GM23338 (cell line): Measurements from ENCODE around the gene CCL17. TPM values are rescaled to one million over a fixed set of nuclear protein-coding genes. Genes with fewer than 3 reads are reported as not detected.

ENCODE experiments used
- ATAC-seq: fragments of 200-7000 bp; cut with Tn5 transposase; 3 replicates; pipeline ENCODE4 v1.9.1; 2020
- DNase-seq: peaks from one replicate; pipeline ENCODE4 v3.0.0-alpha.2; 2015; ENCODE audit warnings: low spot score
- H2AFZ ChIP-seq: fragments of 200-600 bp; sonication (generic); 2 replicates; pipeline ENCODE4 v1.8.0; 2016; ENCODE audit warnings: antibody characterized with exemption, mild to moderate bottlenecking, moderate library complexity
- H3F3A ChIP-seq: fragments of 200-600 bp; sonication (generic); replicated peaks from 2 replicates; pipeline ENCODE4 v1.8.0; 2017; ENCODE audit warnings: antibody characterized with exemption, mixed run types, low read depth
- H3K27ac ChIP-seq: fragments of 200-600 bp; sonication (generic); 2 replicates; pipeline ENCODE4 v1.6.1; 2016; ENCODE audit warnings: low read depth
- H3K27me3 ChIP-seq: fragments of 200-600 bp; sonication (generic); 2 replicates; pipeline ENCODE4 v1.8.0; 2016; ENCODE audit warnings: mild to moderate bottlenecking, mixed run types, moderate library complexity; ENCODE audit not compliant: insufficient read depth
- H3K36me3 ChIP-seq: fragments of 200-600 bp; sonication (generic); 2 replicates; pipeline ENCODE4 v1.8.0; 2016; ENCODE audit warnings: mild to moderate bottlenecking; ENCODE audit not compliant: insufficient read depth
- H3K4me1 ChIP-seq: fragments of 200-600 bp; sonication (generic); 2 replicates; pipeline ENCODE4 v1.8.0; 2016; ENCODE audit warnings: mild to moderate bottlenecking, moderate library complexity; ENCODE audit not compliant: insufficient read depth
- H3K4me2 ChIP-seq: fragments of 200-600 bp; sonication (generic); 2 replicates; pipeline ENCODE4 v1.7.1; 2017; ENCODE audit warnings: mixed run types
- H3K4me3 ChIP-seq: fragments of 200-600 bp; sonication (generic); 2 replicates; pipeline ENCODE4 v1.6.1; 2016; ENCODE audit warnings: mixed run types
- H3K79me2 ChIP-seq: fragments of 200-600 bp; sonication (generic); replicated peaks from 2 replicates; pipeline ENCODE4 v1.8.0; 2017; ENCODE audit warnings: mild to moderate bottlenecking; ENCODE audit not compliant: insufficient read depth
- H3K9me2 ChIP-seq: fragments of 200-600 bp; sonication (generic); 2 replicates; pipeline ENCODE4 v1.8.0; 2017; ENCODE audit not compliant: insufficient read depth
- H4K20me1 ChIP-seq: fragments of 200-600 bp; sonication (generic); replicated peaks from 2 replicates; pipeline ENCODE4 v1.8.0; 2017; ENCODE audit warnings: mild to moderate bottlenecking; ENCODE audit not compliant: insufficient read depth
- H3K27ac Mint-ChIP-seq: 2 replicates; pipeline ENCODE4 v1.8.0; 2020; ENCODE audit warnings: inconsistent platforms, mild to moderate bottlenecking, moderate library complexity, mixed read lengths
- H3K27me3 Mint-ChIP-seq: 3 replicates; pipeline ENCODE4 v1.8.0; 2022; ENCODE audit warnings: low read depth, mild to moderate bottlenecking, moderate library complexity, mixed read lengths, inconsistent platforms; ENCODE audit not compliant: insufficient read depth, poor library complexity
- H3K36me3 Mint-ChIP-seq: 3 replicates; pipeline ENCODE4 v1.8.0; 2021; ENCODE audit warnings: low read depth, mild to moderate bottlenecking, inconsistent platforms, moderate library complexity, mixed read lengths
- H3K4me1 Mint-ChIP-seq: 3 replicates; pipeline ENCODE4 v1.8.0; 2020; ENCODE audit warnings: mild to moderate bottlenecking, inconsistent platforms, mixed read lengths
- H3K4me3 Mint-ChIP-seq: 3 replicates; pipeline ENCODE4 v1.8.0; 2021; ENCODE audit warnings: moderate library complexity, mild to moderate bottlenecking, inconsistent platforms, mixed read lengths
- H3K9me3 Mint-ChIP-seq: 3 replicates; pipeline ENCODE4 v1.8.0; 2020; ENCODE audit warnings: moderate library complexity, mild to moderate bottlenecking, inconsistent platforms, mixed read lengths
- CREB1 ChIP-seq: fragments of 250-450 bp; sonication (Bioruptor Pico); IDR thresholded peaks from 2 replicates; pipeline ENCODE4 v1.5.0; 2020; ENCODE audit warnings: low read depth, mild to moderate bottlenecking, moderate library complexity
- CTCF ChIP-seq, 2 experiments: fragments of 200-600 bp in 1 of 2; sonication (generic) in 1 of 2; conservative IDR thresholded peaks; 2 replicates each; pipeline versions ENCODE4 v1.5.1 to v1.6.1; 2016 to 2017; ENCODE audit warnings: antibody characterized with exemption in 2 of 2, low read depth in 2 of 2, mild to moderate bottlenecking in 2 of 2, moderate library complexity in 1 of 2
- ETS1 ChIP-seq: IDR thresholded peaks from 2 replicates; pipeline ENCODE4 v1.6.1; 2016; ENCODE audit warnings: antibody characterized with exemption
- EZH2 ChIP-seq: fragments of 200-600 bp; sonication (generic); IDR thresholded peaks from one replicate; pipeline ENCODE4 v1.8.0; 2017; ENCODE audit warnings: antibody characterized with exemption, mild to moderate bottlenecking, low read depth; ENCODE audit not compliant: unreplicated experiment
- EZH2phosphoT487 ChIP-seq: fragments of 200-600 bp; sonication (generic); IDR thresholded peaks from one replicate; pipeline ENCODE4 v1.8.1; 2018; ENCODE audit warnings: antibody characterized with exemption; ENCODE audit not compliant: unreplicated experiment
- JUNB ChIP-seq: IDR thresholded peaks from one replicate; pipeline ENCODE4 v1.6.1; 2016; ENCODE audit warnings: antibody characterized with exemption; ENCODE audit not compliant: unreplicated experiment
- NANOG ChIP-seq: IDR thresholded peaks from 2 replicates; pipeline ENCODE4 v1.6.1; 2016; ENCODE audit warnings: antibody characterized with exemption, borderline replicate concordance
- POLR2AphosphoS5 ChIP-seq: IDR thresholded peaks from 2 replicates; pipeline ENCODE4 v1.6.1; 2016; ENCODE audit warnings: antibody characterized with exemption, low read depth
- STAT1 ChIP-seq: IDR thresholded peaks from one replicate; pipeline ENCODE4 v1.6.1; 2016; ENCODE audit warnings: antibody characterized with exemption; ENCODE audit not compliant: unreplicated experiment
- ZNF114 ChIP-seq: fragments of 250-450 bp; sonication (Bioruptor Pico); IDR thresholded peaks from 2 replicates; pipeline ENCODE4 v1.5.0; 2020; ENCODE audit warnings: mild to moderate bottlenecking, moderate library complexity
- ZNF331 ChIP-seq: fragments of 250-450 bp; sonication (Bioruptor Pico); IDR thresholded peaks from 2 replicates; pipeline ENCODE4 v1.5.0; 2020; ENCODE audit warnings: low read depth, mild to moderate bottlenecking, moderate library complexity
- ZNF462 ChIP-seq: fragments of 250-450 bp; sonication (Bioruptor Pico); IDR thresholded peaks from 2 replicates; pipeline ENCODE4 v1.5.0; 2020; ENCODE audit warnings: mild to moderate bottlenecking, moderate library complexity
- polyA plus RNA-seq: library from polyadenylated mRNA; unstranded; fragments of >200 nt; fragmentation: Nextera tagmentation; extraction: Ambion mirVana; gene quantifications from 2 replicates; pipeline ENCODE4 v1.2.1, GENCODE V29; 2016
- total RNA-seq: library from RNA; depleted of rRNA; stranded (reverse); fragments of >200 nt; shearing (Covaris generic); gene quantifications from 2 replicates; pipeline ENCODE4 v1.2.3, GENCODE V29; 2014
- TF ChIP-seq, protein P1 (sequence below): IDR thresholded peaks from one replicate; pipeline ENCODE4 v1.6.1; 2018; ENCODE audit warnings: antibody characterized with exemption; ENCODE audit not compliant: unreplicated experiment

CCL17 gene
- total and polyA plus RNA-seq, 2 experiments from 2014 or later = not detected

GRCh38 chr16:57427824-57428223, 23.3 kb downstream of the CCL17 start:
- H3K9me3 Mint-ChIP-seq = no peaks in the 10 kb centered on the region; the same call in 2 of the 3 replicates
- H3K27me3 Mint-ChIP-seq = peaks cover 2% of the 10 kb centered on the region
- DNase-seq (no peak), ATAC-seq (no peak)
- Histone ChIP-seq H3K36me3 (peaks cover 39% of the 10 kb centered on the region), H3K4me1 (no peaks in the 10 kb centered on the region), H3K27me3 (no peaks in the 10 kb centered on the region), H3K27ac (no peak overlapping the region), H3K4me2 (no peak overlapping the region), H3K79me2 (no peaks in the 10 kb centered on the region), H3F3A (no peaks in the 10 kb centered on the region), H3K4me3 (no peak overlapping the region), H2AFZ (no peak overlapping the region), H3K9me2 (no peaks in the 10 kb centered on the region), H4K20me1 (0 out of 2 replicates have a peak, but pooled peaks cover 5% of the 10 kb centered on the region)
- no peak overlapping the region for H3K27ac Mint-ChIP-seq
- H3K4me1 Mint-ChIP-seq = no peaks in the 10 kb centered on the region
- no peak overlapping the region for H3K4me3 Mint-ChIP-seq
- peaks cover 52% of the 10 kb centered on the region for H3K36me3 Mint-ChIP-seq
- TF ChIP-seq CREB1 (CRISPR knock-in tag) (no peak), STAT1 (no peak), ZNF462 (no peak), CTCF (conservative IDR thresholded peaks at IDR 0.05; ENCODE audit: low read depth in 2 of 2) (no peak), JUNB (no peak), ZNF331 (no peak), ETS1 (no peak), ZNF114 (no peak), EZH2phosphoT487 (no peak), EZH2 (no peak), NANOG (no peak), POLR2AphosphoS5 (no peak)
- TF ChIP-seq, protein P1, sequence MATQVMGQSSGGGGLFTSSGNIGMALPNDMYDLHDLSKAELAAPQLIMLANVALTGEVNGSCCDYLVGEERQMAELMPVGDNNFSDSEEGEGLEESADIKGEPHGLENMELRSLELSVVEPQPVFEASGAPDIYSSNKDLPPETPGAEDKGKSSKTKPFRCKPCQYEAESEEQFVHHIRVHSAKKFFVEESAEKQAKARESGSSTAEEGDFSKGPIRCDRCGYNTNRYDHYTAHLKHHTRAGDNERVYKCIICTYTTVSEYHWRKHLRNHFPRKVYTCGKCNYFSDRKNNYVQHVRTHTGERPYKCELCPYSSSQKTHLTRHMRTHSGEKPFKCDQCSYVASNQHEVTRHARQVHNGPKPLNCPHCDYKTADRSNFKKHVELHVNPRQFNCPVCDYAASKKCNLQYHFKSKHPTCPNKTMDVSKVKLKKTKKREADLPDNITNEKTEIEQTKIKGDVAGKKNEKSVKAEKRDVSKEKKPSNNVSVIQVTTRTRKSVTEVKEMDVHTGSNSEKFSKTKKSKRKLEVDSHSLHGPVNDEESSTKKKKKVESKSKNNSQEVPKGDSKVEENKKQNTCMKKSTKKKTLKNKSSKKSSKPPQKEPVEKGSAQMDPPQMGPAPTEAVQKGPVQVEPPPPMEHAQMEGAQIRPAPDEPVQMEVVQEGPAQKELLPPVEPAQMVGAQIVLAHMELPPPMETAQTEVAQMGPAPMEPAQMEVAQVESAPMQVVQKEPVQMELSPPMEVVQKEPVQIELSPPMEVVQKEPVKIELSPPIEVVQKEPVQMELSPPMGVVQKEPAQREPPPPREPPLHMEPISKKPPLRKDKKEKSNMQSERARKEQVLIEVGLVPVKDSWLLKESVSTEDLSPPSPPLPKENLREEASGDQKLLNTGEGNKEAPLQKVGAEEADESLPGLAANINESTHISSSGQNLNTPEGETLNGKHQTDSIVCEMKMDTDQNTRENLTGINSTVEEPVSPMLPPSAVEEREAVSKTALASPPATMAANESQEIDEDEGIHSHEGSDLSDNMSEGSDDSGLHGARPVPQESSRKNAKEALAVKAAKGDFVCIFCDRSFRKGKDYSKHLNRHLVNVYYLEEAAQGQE = no peak
